Right cardiac atrium (tissue), 5 donors: ENCODE results near the gene CBX8. TPM values are rescaled to one million over a fixed set of nuclear protein-coding genes. Genes with fewer than 3 reads are reported as not detected.

Source experiments
- ATAC-seq, 2 donors: fragments of 200-7000 bp; cut with Tn5 transposase; one replicate each; pipeline versions ENCODE4 v1.8.0 to v1.9.1; 2020; ENCODE audit warnings: moderate library complexity in 2 of 2, mild to moderate bottlenecking in 1 of 2
- DNase-seq, 3 donors: peaks; one replicate each; pipeline ENCODE4 v3.0.0-alpha.2; 2020
- H3K27ac ChIP-seq: one replicate; pipeline ENCODE4 v1.5.1; 2013; ENCODE audit warnings: mild to moderate bottlenecking, low read length, control low read depth, moderate library complexity
- H3K27me3 ChIP-seq: one replicate; pipeline ENCODE4 v1.6.1; 2013; ENCODE audit not compliant: control insufficient read depth, insufficient read depth
- H3K4me1 ChIP-seq: one replicate; pipeline ENCODE4 v1.6.1; 2013; ENCODE audit warnings: low read length; ENCODE audit not compliant: control insufficient read depth, insufficient read depth
- H3K4me3 ChIP-seq: one replicate; pipeline ENCODE4 v1.5.1; 2013; ENCODE audit warnings: low read length, control low read depth
- H3K9me3 ChIP-seq: one replicate; pipeline ENCODE4 v1.6.1; 2013; ENCODE audit warnings: low read length; ENCODE audit not compliant: control insufficient read depth
- WGBS: extraction: QIAGEN DNeasy Blood & Tissue Kit; methylation state at CpG from one replicate; pipeline ENCODE4 v1.1.7; 2013; 5-methylcytosine and 5-hydroxymethylcytosine counted together
- intact Hi-C, 4 donors: fragments of 100-400 bp; cut with DNase I; formaldehyde crosslinking; loops; one replicate each; pipeline versions ENCODE4 v1.11.0 to v1.14.0; 2022 to 2023
- polyA plus RNA-seq: library from polyadenylated mRNA; stranded (reverse); fragments of 200-250 nt; gene quantifications from one replicate; pipeline ENCODE4 v1.2.3, GENCODE V29; 2013
- total RNA-seq, 4 donors: library from RNA; stranded (reverse); fragmentation: NEBNext Ultra II Directional; extraction: Animal tissue kit (Norgen Biotek cat#: 25700); gene quantifications; one replicate each; pipeline ENCODE4 v1.2.1, GENCODE V29; 2021
- donor health status: healthy with polysubstance abuse.
- donor health status: DM: no; HTN: yes; CAD: no.
- donor health status: DM: no; HTN: no; CAD: no.
- donor health status: DM: no; HTN: yes; CAD: no; lungs with severe emphysema.
- donor health status: DM: yes; HTN: yes; CAD: no.

Gene CBX8
- total and polyA plus RNA-seq, 5 donors = 2.4 to 7.3 (median 4.7) TPM

DNA sequence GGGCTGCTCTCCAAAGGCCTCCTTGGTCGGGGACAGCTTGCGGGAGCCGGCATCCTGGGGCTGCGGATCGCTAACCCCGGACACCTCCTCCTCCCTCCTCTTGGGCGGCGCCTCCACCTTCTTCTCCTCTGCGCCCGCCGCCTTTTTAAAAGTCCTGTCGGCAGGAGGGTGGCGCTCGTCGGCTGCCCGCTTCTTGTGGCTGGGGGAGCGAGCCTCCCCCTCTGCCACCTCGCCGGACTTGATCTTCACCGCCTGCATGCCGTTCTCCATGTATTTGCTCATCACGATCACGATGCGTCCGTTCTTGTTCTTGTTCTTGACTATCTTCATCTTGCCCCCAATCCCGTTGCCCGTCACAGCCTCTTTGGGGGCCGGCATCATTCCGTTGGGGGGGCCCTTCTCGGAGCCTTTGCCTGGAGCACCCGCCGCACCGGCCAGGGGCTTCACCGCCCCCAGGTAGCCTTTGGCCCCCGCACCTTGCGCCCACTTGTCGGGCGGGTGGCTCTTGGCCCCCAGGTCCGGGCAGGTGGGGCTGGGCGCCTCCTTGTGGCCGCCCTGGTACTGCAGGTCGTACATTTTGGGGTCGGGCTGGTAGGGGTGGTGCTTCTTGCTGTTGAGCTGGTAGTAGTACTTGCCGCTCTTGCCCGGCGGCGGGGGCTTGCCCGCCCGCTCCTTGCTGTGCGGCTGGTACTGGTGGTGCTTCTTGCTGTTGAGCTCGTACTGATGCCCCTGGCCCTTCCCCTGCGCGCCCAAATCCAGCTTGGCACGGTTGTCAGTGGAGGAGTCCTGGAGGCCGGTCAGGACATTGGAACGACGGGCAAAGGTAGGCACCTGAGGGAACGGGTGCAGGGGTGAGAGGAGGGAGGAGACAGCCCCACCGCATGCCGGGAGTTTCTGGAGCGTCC, 37.9 kb upstream of the CBX8 start:
- H3K27ac ChIP-seq = no peak overlapping the region
- intact Hi-C loops = no loop called here
- H3K4me3 ChIP-seq = no peak overlapping the region
- H3K27me3 ChIP-seq = no peaks in the 10 kb centered on the region
- 86% methylated on average over 61 of the region's 61 CpGs for WGBS
- H3K9me3 ChIP-seq = no peaks in the 10 kb centered on the region
- DNase-seq (peak in 2 of 3 donors; percentile 63 to 78), ATAC-seq (no peak)
- peaks cover 11% of the 10 kb centered on the region for H3K4me1 ChIP-seq

DNA sequence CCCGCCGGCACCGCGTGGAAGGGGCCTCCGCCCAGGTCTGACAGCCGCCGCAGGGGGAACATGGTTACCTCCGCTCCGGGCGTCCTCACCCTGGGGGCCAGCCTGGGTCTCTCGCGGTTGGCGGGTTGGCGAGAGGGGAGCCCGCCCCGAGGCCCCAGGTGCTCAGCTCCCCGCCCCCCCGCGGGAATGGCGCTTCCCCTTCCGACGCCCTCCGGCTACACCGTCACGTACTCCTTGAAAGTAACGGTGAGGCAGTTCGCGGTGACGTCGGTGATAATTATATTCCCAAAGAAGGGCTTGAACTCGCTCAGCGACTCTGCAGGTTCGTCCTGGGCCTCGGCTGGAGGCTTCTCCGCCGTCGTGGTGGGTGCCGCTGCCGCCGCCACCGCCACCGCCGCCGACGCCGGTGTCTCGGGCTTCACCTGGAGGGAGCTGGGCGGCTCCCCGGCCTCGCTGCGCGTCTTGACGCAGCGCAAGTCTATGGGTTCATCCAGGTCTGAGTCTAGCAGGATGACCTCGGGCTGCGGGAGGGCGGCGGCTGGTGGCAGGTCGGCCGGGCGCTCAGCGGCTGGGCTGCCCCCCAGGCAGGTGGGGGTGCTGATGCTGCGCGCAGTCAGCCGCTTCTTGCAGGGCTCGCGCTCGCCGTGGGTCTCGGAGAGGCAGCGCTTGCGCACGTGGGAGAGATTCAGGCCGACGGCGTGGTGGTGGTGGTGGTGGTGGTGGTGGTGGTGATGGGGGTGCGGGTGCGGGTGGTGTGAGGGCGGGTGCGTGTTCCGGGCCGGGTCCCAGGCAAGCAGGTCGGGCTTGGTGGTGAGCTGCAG, 37.1 kb upstream of the CBX8 start:
- H3K4me3 ChIP-seq = no peak overlapping the region
- no peak overlapping the region for H3K27ac ChIP-seq
- intact Hi-C loops = no loop called here
- DNase-seq (peak in 2 of 3 donors; percentile 53 to 66), ATAC-seq (no peak)
- 83% methylated on average over 83 of the region's 83 CpGs for WGBS
- no peaks in the 10 kb centered on the region for H3K27me3 ChIP-seq
- H3K9me3 ChIP-seq = no peaks in the 10 kb centered on the region
- H3K4me1 ChIP-seq = peaks cover 13% of the 10 kb centered on the region

DNA sequence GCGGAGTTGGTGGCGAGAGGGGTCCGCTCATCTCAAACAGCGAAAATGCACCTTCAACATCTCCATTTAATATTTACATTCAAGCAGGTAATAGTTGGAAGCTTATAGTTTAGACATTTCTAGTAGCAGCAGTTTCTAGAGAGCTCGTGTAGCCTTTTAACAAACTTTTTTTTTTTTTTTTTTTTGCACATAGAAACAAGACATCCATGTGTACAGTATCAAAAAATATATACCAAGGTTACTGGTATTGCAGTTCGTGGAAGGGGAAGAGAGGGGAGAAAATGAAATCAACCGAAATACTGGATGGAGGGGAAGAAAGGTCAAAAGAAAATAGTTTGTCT, 36.2 kb upstream of the CBX8 start:
- 72% methylated on average over 7 of the region's 7 CpGs for WGBS
- Histone ChIP-seq H3K4me3 (no peak overlapping the region), H3K4me1 (peaks cover 13% of the 10 kb centered on the region), H3K9me3 (no peaks in the 10 kb centered on the region), H3K27ac (no peak overlapping the region), H3K27me3 (no peaks in the 10 kb centered on the region)
- intact Hi-C loops = no loop called here
- DNase-seq = no peak
- ATAC-seq = no peak

DNA sequence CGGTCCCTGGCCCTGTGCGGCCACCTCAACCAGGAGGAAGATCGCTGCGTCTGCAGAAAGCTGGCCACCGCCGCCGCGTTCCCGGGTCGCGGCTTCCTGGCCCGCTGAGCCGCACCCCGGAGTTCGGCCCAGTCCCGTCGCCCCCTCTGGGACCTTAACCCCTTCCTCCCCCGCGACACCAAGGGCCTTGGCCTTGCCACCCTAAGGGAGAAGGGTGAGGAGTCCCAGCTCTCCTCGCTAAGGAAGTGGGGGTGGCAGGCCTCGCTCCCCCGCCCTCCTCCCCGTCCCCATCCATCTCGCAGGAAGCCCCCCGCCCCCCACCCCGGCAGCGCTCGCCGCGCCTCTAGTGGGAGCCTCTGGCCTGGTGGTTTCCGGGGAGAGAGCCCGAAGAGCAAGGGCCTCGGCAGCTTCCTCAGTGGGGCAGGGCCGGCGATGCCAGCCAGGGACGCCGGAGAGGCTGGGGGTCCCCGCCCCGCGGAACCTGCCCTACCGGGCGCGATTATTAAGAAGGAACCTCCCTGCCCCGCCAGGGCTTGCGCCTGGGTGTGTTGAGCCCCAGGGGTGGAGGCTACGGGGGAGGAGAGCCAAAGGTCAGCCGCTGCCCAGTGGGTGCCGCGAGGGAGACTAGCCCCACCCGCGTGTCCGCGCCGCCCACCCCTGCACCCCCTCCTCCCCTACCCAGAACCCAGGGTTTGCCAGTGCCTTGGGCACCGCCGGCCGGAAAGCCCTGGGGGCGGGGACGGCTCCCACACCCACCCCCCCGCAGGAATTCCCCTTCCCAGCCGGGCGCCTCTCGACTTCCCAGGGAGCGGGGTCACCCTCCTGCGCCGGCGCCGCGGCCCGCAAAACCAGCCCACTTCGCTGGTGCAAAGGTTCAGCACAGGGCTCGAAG, 35.6 kb upstream of the CBX8 start:
- DNase-seq = peak in 2 of 3 donors; percentile 72 to 78
- Histone ChIP-seq H3K9me3 (no peaks in the 10 kb centered on the region), H3K4me1 (peaks cover 13% of the 10 kb centered on the region), H3K27me3 (no peaks in the 10 kb centered on the region), H3K27ac (peak overlapping the region; percentile 63), H3K4me3 (peak overlapping the region; percentile 2)
- ATAC-seq = peak; percentile 19 to 23
- intact Hi-C loops = no loop called here
- WGBS = 14% methylated on average over 72 of the region's 72 CpGs

DNA sequence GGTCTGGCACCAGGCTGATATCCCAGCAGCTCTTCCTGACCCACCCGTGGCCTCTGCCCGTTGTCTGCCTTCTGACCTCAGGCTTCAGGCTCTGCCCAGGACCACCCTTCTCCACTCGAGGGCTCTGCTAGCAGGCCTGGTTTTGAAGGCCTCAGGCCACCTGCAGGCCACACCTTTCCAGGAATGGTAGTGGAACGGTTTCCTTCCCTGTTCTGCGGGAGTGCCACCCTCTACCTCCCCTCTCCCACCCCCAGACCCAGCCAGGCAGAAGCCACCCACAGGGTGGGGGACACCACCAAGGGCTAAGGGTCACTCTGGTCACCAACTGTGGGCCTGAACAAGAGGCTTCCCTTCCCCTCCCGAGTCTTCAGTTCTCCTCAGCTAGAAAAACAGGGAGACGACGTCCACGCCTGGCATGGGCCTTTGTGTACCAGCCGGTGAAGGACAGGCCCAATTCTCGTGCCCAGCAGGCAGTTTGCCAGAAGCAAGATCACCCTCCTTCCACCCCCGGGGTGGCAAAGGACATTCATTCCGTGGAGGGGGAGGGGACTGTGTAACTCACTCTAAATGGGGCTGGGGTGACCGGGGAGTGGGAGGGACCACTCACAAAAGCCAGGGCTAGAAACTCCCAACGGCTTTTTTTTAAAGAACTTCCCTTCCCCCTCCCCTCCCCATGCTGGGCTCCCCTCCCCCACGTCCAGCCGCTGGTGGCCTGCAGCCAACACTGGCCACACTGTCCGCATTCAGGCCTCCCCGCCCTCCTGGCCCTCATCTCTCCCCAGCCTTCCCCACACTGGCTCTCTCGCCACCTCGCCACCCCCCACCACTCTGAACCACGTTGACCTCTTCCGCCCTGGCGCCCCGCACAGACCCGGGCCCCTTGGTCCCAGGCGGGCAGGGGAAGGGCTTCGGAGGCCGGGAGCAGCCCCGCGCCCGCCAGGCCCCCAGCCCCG, 34.7 kb upstream of the CBX8 start:
- peak overlapping the region; percentile 2 for H3K4me3 ChIP-seq
- H3K9me3 ChIP-seq = no peaks in the 10 kb centered on the region
- DNase-seq = peak; percentile 78 to 94 (median 90)
- ATAC-seq = peak; percentile 69 to 70
- H3K27ac ChIP-seq = peak overlapping the region; percentile 63
- peaks cover 8% of the 10 kb centered on the region for H3K4me1 ChIP-seq
- WGBS = 23% methylated on average over 33 of the region's 33 CpGs
- intact Hi-C loops = no loop called here
- no peaks in the 10 kb centered on the region for H3K27me3 ChIP-seq

DNA sequence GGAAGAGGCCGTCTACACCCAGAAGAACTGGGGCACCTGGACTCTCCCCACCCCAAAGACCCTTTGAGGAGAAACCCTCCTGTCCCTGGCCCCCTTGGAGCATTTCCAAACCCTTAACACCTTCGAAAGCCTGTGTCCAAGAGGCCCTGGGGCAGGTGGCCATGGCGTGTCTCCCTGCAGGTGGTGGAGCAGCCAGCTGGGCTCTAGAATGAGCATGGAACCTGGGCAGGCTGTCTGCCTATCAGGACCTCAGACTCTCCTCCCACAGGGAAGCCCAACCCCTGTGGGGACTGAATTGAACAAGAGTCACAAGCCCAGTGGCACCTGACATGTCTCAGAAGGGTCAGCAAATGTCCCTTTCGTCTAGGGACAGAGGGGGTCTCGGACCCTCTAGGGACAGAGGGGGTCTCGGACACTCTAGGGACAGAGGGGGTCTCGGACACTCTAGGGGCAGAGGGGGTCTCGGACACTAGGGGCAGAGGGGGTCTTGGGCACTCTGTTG, 33.9 kb upstream of the CBX8 start:
- Histone ChIP-seq H3K4me3 (no peak overlapping the region), H3K9me3 (no peaks in the 10 kb centered on the region), H3K4me1 (peaks cover 6% of the 10 kb centered on the region), H3K27me3 (no peaks in the 10 kb centered on the region), H3K27ac (no peak overlapping the region)
- WGBS = 89% methylated on average over 8 of the region's 8 CpGs
- intact Hi-C loops = no loop called here
- ATAC-seq = no peak
- DNase-seq = no peak

DNA sequence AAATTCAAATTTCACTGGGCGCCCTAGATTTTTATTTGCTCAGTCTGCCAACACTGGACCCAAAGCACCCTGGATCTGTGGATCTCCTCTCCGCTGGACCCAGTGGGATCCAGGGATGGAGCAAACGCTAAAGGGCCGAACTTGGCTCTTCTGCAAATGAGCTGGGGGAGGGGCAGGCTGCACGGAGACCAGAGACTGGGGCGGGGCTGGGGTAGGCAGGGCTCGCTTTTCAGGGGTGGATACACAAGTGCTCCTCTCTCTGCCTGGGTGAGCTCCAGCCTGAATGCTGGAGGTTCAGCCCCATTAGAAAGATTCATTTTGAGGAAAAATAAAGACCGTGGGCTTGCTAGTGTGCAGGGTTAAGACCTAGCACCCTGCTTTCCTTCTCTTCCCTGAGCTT, 33.4 kb upstream of the CBX8 start:
- no peak overlapping the region for H3K27ac ChIP-seq

DNA sequence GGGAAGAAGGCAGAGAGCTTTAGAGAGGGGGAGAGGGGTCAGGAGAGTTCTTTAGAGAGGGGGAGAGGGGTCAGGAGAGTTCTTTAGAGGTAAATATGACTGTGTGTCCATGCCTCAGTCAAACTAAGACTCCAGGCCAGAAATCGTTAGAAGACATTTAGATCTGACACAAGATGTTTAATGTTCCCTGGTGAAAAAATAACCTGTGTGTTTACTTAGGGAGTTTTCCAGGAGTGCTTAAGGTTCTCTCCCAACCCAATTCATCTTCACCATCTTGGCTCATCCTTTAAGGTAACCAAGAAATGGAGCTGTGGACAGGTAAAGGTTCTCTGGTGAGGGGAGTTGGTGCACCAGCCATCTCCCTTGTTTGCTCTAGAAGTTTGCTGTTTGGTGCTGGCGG, 32.6 kb upstream of the CBX8 start:
- Histone ChIP-seq H3K9me3 (no peaks in the 10 kb centered on the region), H3K4me1 (peaks cover 6% of the 10 kb centered on the region), H3K27me3 (no peaks in the 10 kb centered on the region), H3K4me3 (no peak overlapping the region), H3K27ac (peak overlapping the region; percentile 44)
- WGBS = 64% methylated on average over 2 of the region's 2 CpGs
- intact Hi-C loops = no loop called here
- DNase-seq = no peak
- ATAC-seq = no peak

More for the DNA sequence above, 33.4 kb upstream of the CBX8 start:
- no peak overlapping the region for H3K4me3 ChIP-seq
- ATAC-seq (no peak), DNase-seq (peak in 2 of 3 donors; percentile 61 to 64)
- peaks cover 6% of the 10 kb centered on the region for H3K4me1 ChIP-seq
- 65% methylated on average over 8 of the region's 8 CpGs for WGBS
- H3K27me3 ChIP-seq = no peaks in the 10 kb centered on the region
- H3K9me3 ChIP-seq = no peaks in the 10 kb centered on the region
- intact Hi-C loops = no loop called here

DNA sequence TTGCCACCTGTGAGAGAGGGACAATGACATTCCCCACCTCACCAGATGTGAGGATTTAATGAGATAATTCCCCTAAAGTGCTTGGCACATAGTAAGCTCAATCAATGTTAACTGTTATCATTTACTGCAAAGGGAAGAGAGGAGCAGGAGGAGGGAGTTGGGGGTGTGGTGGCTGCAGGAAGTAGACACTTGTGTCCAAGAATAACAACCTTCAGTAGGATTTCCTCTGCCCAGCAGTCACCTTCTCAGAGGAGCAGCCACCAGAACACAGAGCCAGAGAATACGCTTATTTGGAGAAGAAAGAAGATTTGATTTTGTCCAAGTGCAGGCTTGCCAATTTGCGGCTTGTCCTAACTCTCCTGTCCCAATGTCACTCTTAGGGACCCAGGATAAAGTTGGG, 32.1 kb upstream of the CBX8 start:
- no peak overlapping the region for H3K4me3 ChIP-seq
- 43% methylated on average over 2 of the region's 2 CpGs for WGBS
- DNase-seq (peak in 1 of 3 donors; percentile 7), ATAC-seq (no peak)
- intact Hi-C loops = no loop called here
- peak overlapping the region; percentile 43 for H3K27ac ChIP-seq
- no peaks in the 10 kb centered on the region for H3K27me3 ChIP-seq
- peaks cover 6% of the 10 kb centered on the region for H3K4me1 ChIP-seq
- H3K9me3 ChIP-seq = no peaks in the 10 kb centered on the region
